Lung microvascular endothelial cell (primary cell): ENCODE measurements around the gene SCRT2. TPM values are rescaled to one million over a fixed set of nuclear protein-coding genes. Genes with fewer than 3 reads are reported as not detected.
"Not testable (repeated sequence)": the region's sequence is repeated elsewhere in the genome, so short reads cannot be mapped to it uniquely, and the experiment has no call there.

Experiments
- DNase-seq, 2 donors: peaks; one replicate each; pipeline versions ENCODE4 v3.0.0 to v3.0.0-alpha.2; 2010; ENCODE audit warnings: low read depth in 2 of 2
- total RNA-seq: library from RNA; depleted of rRNA; stranded (reverse); fragments of >200 nt; gene quantifications from 2 replicates; pipeline ENCODE4 v1.2.1, GENCODE V29; 2014

Gene SCRT2
- total RNA-seq, 1 donor from 2014 or later = not detected

- no peak for DNase-seq
These were observed 26.0 kb upstream of the SCRT2 start for GRCh38 chr20:701401-702129.

DNA sequence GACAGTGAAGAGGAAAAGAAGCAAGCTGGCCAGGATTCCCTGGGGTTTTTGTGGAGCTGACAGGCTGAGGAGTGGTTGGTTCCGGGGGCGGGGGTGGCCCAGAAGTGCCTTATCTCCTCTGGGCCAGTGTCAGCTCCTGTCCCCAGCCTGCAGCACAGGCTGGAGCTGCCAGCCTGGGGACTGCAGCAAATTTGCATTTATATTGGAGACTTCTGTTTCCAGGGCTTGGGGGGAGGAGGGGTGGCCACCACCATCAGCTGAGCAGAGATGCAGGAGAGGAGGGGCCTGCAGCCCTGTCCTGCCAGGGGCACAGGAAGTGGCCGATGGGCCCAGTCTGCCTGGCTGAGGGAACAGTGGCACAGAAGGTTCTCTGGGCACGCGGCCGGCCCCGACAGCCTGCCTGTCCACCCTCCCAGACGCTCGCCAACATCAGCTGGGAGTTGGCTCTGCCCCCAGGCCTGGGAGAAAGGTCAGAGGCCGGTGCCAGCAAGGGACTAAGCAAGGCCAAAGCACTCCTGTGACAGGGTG is 24.3 kb upstream of the SCRT2 start:
- DNase-seq = no peak

GRCh38 chr20:699342-699741 is 23.7 kb upstream of the SCRT2 start:
- DNase-seq = no peak

DNA sequence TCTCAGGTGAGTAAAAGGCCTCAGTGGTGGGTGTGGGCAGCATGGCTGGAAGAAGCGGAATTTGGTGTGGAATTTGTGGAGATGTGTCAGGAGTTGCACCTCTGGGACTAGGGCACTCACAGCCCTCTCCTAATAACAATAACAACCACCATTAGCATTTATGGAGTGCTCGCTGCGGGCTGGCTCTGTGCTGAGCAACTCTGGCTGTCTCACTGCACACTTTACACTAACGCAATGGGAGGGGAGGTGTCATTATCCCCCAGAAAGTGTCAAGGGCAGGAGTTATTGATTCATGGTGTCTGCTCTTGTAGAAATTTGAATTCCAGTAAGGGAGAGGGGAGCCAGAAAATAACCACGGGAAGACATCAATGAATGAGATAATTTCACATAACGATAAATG is 22.7 kb upstream of the SCRT2 start:
- DNase-seq = no peak

DNA sequence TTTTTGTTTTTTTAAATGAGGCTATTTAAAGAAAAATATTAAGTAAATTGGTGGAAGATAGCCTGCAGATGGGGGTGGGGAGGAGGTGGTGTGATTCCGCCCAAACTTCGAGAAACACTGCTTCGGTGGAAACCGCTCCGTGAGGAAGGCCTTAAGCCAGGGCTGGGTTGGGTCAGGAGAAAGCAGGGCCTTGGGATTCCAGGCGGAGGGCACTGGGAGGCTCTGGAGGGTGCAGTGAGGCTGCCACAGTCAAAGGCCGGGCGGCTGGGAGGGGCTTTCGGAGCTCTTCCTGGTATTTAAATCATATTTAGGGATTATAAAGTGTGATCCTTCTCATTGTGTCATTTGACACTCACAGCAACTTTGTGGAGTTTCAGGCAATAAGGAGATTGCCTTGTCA is 22.2 kb upstream of the SCRT2 start:
- DNase-seq = no peak

DNA sequence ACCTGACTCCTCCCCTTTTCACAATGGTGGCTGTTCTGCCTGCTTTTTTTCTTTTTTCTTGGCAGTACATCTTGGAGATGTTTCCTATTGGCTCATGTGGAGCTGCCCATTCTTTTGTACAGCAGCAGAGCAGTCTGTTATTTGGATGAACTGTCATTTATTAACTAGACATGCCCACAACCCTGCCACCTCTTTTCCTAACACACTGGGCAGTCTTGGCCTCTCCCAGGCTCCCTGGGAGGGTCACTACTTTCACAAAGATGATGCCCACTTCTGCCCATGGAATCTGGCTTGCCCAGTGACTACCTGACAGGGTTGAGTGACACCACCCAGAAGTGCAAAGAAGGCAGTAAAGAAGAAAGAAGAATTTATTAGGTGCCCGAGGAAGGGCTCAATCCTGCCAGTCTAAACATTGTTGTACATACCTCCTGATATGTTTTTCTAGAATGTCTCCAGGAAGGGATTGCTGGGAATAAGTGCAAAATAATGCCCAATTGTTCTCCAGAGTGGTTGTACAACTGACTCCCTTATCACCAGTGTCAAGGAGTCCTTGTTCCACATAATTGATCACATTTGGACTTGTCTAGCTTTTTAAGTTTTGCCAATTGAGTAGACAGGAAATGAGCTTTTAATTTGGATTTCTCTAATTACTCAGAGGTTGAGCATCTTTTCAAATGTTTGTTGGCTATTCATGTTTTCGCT is 19.7 kb upstream of the SCRT2 start:
- DNase-seq = no peak

DNA sequence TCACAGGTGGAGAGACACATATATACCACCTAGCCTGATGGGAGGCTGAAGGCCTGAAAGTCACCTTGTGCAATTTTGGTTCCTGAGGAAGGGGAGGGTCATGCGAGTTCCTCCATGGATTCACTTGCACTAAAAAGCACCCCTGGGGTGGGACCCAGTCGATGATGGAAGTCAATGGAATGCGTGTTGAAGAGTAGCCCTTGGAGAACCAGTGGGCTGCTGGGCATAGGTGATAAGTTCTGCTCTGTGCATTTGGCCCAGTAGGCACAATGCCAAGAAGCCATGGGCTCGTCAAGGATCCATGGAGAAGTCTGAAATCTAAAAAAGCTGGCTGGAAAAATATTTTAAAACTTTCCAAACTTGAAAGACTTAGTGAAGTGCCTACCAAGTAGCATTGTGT is 18.9 kb upstream of the SCRT2 start:
- no peak for DNase-seq

- not testable (repeated sequence) for DNase-seq
These were observed 18.2 kb upstream of the SCRT2 start for GRCh38 chr20:693786-694185.

- DNase-seq = no peak
These were observed 16.4 kb upstream of the SCRT2 start for GRCh38 chr20:692044-692443.

- DNase-seq = no peak
These were observed 14.3 kb upstream of the SCRT2 start for GRCh38 chr20:689947-690346.

DNA sequence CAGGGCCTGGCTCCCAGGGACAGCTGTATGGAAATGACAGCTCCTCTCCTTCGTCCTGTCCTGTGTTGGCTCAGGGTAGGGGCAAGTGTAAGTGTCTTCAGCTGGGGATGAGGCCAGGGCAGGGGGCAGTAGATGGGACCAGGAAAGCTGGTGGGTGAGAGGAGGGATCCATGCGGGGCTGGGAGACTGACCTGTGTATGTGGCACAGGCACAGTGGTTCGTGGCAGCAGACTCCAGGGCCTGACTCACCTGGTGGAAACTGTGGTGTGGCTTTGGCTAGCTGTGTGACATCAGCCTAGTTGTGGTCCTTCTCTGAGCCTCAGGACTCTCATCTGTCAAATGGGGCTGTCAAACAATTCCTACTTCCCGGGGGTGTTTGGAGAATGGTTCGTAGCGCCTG is 13.7 kb upstream of the SCRT2 start:
- DNase-seq = no peak

DNA sequence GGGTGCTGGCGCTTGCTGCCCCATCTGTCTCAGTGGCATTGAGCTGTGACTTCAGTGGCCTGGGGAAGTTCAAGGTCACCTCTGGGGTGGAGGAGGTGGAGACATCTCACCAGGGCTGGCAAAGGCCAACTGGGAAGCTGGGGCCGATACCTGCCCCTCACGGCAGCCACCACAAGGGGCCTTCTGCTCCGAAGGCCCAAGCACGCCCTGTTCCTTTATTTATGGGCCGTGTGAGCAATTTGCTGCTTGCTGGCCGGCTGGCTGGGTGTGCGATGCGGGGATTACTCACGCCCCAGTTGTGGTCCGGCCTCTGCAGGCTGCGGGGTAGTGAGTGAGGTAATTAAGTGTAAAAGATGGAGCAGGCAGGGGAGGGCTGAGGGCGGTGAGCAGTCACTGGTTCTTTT is 13.2 kb upstream of the SCRT2 start:
- DNase-seq = no peak

DNA sequence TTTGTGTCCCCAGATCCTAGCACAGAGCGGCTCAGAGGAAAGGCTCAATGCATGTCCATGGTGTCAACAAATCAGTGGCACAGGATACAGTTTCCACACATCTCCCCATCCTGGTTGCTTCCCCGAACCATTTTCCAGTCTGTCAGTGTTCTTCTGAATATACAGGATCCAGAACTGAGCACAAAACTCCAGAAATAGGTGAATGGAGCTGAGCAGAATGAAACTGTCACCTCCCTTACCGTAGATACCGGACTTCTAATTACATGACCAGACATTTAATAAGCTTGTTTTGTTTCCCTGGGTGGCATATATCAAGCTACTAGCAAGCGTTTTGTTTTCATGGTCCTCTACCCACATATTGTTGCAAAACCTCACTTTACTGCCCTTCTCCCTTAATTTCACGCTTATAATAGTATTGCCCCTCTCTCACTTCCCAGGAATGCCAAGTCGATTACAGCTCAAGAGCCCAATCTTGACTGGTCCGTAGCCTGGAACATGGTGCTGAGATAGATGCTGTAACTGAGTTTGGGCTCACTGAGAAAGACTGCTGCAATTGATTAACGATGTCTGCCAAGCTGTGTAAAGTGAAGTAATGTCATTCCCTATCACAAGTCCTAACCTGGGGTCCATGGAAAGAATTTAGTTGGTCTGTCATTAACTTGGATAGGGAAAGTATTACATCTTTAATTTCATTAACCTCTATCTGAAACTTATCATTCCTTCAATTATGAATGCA is 12.0 kb upstream of the SCRT2 start:
- DNase-seq = no peak

DNA sequence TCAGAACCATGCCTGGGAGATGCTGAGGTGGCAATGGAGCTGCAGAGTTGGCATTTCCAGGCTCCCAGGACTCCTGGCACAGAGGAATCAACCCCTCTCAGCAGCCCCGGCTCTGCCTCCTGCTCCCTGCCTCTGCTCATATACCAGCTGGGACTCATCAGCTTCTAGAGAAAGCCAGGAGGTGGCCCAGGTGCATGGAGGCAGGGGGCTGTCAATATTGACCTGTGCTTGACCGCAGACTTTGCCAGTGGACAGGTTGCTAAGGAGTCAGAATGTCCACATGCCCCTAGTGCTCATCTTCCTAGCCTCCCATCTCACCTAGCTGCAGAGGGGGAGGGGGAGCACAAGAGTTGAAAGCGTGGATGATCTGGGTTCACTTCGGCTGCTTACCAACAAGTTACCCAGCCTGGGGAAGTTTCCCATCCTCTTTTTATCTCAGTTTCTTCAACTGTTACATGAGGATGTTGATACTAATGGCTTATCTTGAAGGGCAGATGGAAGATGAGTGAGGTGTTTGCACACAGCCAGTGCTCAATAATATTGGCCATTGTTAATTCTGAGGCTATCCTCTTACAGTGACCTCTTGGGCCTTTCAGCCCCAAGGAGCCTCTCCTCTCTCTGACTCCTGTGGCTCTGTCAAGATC is 9.2 kb upstream of the SCRT2 start:
- DNase-seq = no peak

DNA sequence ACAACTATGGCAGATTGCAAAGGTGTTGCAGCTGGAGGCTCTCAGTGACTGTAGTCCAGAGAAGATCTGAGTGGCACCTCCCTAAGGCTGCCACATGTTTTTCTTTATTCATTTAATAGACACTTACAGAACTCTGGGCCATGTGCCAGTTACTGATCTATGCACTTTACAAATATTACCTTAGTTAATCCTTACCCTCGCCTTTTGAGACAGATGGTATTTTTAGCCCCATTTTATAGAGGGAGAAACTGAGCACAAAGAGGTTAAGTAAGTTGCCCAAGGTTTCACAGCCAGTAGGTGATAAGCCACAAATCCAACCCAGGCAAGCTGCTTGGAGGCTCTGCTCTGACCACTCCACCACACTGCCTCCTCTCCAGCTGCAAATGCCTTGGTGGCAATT is 6.5 kb upstream of the SCRT2 start:
- no peak for DNase-seq

GRCh38 chr20:680638-681187 is 5.1 kb upstream of the SCRT2 start:
- no peak for DNase-seq

DNA sequence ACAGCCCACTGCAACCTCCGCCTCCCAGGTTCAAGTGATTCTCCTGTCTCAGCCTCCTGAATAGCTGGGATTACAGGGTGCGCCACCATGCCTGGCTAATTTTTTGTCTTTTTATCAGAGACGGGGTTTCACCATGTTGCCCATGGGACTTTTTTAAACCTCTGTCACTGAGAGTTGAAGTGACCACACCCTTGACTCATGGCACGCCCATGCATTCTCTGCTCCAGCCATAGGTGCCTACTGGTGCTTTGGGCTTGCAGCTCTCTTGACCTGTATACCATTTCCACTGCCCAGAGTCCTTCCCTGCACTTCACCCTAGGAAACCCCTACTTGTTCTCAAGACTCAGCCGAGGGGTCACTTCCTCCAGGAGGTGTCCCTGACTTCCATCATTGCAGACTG is 2.4 kb upstream of the SCRT2 start:
- DNase-seq = no peak

- no peak for DNase-seq
These were observed 1.4 kb upstream of the SCRT2 start for GRCh38 chr20:676967-677366.

GRCh38 chr20:676315-676937 is 824 bp upstream of the SCRT2 start:
- no peak for DNase-seq

DNA sequence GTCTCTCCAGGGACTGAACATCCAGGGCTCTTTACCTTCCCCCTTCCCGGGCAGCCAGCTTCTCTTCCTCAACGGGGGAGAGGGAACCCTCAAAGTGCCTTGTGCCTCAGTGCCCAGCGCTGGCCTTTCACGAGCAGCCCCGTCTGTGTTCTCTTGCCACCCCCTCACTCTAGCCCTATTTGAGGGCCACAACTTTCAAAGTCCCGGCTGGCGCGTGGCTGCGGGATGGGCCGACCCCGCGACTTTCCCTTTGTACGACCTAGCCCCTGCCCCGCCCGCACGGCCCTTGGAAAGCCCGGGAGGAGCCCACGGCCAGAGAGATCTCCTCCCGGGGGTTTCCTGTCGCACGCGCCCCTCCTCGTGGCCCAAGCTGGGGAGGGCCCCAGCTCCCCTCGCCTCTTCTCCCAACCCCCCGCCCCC is 559 bp downstream of the SCRT2 start:
- DNase-seq = no peak

- DNase-seq = no peak
These were observed 2.0 kb downstream of the SCRT2 start for GRCh38 chr20:673603-674001.
